SW 1271 (cell line): Measurements from ENCODE around the gene SUMF1.
A peak's percentile ranks its signal among the peaks of the same experiment; 100 is the strongest.
"Not testable (repeated sequence)": the region's sequence is repeated elsewhere in the genome, so short reads cannot be mapped to it uniquely, and the experiment has no call there.

Experiments used
- DNase-seq, 2 experiments: peaks; one replicate each; lab custom pipeline; 2025; lab: John Stamatoyannopoulos, UW

Gene SUMF1

DNA sequence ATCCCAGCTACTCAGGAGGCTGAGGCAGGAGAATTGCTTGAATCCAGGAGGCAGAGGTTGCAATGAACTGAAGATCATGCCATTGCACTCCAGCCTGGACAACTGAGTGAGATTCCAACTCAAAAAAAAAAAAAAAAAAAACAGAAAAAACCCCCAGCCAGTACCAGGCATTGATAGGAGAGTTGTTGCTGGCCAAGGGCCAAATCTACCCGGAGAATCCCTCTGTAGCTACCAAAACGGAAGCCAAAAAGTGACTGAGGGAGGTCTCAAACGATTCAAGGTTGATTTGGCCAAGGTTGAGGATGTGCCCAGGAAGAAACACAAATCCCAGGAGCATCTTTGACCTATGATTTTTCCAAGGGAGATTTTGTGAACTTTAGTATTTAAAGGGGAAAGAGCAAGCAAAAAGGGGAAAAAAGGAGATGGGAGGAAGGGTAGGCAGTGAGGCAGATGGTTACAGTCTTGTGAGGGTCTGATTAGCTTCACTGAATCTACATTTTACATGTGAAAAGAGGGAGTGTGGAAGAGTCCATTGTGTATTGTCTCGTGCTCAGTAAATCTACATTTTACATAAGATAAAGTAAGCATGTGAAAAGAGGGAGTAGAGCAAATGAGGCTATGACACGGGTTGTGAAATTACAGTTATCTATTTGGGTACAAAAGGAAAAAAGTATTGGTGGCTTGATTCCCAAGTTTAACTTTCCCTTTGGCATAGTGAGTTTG is 131.1 kb downstream of the SUMF1 start:
- no peak for DNase-seq

DNA sequence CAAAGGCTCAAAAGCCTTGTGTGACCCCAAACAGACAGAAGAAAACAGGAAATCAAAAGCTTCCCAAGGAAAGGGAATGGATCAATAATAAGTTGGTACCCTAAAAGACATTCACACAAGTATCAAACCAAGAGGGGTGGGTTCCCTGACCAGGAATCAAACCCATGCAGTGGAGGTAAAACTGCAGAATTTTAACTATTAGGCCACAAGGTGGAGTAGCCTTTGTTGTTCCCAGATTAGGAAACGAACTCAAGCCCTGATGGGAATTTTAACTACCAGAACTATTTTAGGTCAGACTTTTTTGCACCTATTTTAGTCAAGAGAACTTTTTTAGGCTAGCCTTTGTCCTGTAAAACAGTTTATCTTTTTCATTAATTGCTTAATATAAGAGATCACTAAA is 132.5 kb downstream of the SUMF1 start:
- DNase-seq: no peak

DNA sequence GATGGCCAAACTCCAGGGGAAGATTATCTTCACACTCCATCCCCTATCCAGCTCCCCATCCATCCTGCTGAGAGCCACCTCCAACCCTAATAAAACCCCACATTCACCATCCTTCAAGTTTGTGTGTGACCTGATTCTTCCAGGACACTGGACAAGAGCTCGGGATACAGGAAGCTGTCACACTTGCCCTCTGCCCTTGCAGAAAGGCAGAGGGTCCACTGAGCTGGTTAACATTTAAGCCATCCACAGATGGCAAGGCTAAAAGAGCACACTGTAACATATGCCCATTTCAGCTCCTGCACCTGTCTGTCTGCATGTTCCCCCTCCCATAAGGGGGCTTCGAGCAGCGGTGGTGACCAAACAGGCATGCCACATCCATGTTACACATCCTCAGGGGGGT is 134.1 kb downstream of the SUMF1 start:
- no peak for DNase-seq

DNA sequence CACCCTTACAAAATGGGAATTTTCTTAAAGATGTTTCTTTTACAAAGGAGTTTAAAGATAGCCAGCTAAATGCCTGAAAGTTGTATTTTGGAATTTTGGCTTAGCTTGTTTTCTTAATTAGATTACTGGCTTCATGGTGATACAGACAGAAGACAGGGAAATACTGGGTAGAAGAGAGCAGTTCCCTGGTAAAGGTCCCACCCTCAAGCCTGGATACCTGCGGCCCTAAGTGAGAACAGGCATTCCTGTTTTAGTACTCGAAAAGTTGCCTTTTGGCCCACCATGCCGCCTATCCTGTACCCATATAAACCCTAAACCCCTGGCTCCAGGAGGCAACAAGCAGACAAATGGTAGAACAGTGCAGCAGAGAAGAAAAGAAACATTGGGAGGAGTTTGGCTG is 134.5 kb downstream of the SUMF1 start:
- no peak for DNase-seq

DNA sequence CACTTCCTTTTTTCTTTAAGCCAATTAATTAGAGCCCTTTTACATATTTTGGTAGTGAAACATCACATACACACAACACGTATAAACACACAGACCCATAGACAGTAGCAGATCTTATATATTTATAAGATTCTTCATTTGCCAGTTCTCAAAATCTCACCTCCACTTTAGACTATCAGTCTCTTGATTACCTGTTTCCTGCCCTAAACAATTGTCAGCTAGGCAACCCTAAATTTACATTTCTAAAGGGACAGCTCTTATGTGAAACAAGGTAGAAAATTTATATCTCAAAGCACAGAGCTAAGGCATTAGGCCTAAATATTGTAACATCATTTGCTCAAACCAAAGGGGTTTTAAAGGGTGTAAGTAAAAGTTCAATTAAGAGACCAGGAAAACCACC is 135.0 kb downstream of the SUMF1 start:
- DNase-seq: no peak

DNA sequence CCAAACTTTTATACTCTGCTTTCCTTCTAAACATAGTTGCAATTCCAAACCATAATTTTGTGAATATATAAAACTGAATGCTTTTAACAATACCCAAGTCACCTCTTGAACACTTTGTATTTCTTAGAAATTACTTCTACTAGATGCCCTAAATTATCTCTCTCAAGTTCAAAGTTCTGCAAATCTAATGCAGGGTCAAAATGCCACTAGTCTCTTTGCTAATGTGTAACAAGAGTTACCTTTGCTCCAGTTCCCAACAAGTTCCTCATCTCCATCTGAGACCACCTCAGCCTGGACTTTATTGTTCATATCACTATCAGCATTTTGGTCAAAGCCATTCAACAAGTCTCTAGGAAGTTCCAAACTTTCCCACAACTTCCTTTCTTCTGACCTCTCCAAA is 137.3 kb downstream of the SUMF1 start:
- not testable (repeated sequence) for DNase-seq

DNA sequence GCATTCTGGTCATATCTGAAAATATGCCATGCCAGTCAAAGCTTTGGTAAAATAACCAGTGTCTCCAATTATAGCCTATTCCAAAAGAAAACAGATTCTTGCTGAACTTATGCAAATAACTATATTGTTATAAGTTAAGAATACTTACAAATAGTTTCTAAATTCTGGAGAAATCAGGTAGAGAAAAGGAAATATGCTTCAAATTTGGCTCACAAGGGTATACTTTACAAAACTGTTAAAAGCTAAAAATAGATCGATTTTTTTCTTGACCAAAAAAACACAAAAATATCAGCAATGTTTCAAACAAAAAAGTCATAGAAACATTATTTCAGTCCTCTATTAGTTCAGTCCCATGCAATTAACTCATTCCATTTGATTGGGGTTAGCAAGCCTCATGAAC is 140.2 kb downstream of the SUMF1 start:
- no peak for DNase-seq

DNA sequence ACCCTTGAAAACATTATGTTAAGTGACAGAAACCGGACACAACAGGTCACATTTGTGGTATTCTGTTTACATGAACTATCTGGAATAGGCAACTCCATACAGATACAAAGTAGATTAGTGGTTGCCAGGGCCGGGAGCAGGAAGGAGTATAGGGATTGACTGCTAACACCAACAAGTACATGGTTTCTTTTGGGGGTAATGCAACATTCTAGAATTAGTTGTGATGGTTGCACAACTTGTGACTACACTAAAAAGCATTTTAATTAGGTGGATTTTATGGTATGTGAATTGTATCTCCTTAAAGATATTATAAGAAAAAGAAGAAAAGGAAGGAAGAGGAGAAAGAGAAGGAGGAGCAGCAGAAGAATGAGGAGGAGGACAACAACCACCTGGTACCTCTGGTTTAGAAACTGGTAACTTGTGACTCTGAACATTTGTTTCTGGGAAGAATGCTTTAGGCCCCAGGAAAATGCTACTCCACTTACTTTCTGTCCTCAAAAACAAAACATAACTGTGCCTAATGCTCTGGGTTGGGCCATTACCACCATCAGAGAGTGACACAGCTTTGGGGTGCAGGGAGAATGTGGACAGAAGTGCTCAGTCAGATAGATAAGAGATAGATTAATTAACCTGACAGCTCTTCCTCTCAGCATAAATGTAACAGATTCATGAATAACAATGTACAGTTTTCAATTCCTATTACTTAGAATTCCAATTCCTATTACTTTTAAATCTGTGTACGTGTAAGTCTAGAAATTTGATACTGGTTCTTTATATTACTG is 143.6 kb downstream of the SUMF1 start:
- no peak for DNase-seq

DNA sequence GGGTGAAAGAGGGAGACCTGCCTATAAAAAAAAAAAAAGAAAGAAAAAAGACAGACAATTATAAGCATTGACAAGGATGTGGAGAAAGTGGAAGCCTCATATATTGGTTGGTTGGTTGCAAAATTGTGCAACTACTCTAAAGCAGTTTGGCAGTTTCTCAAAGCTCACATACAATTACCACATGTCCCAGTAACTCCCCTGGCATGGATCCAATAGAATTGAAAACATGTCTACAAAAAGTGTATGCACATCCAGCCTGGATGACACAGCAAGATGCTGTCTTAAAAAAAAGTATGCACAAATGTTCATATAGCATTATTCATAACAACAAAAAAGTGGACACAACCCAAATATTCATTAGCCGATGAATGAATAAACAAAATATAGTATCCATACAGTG is 144.4 kb downstream of the SUMF1 start:
- DNase-seq: no peak

DNA sequence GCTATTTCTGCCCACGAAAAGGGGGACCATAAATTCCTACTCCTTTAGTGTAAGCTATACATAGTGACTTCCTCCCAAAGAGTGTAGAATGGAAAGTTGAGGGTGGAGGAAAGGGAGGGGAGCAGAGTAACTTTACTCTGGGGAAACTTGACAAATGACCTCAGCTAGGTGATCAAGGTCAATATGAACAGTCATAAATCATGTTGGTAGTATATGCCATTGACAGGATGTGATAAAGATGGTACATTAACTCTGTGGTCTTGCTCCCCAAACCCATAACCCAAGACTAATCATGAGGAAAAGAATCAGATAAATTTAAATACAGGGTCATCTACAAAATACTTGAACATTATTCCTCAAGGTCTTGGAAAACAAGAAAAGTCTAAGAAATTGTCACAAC is 145.3 kb downstream of the SUMF1 start:
- DNase-seq: no peak

DNA sequence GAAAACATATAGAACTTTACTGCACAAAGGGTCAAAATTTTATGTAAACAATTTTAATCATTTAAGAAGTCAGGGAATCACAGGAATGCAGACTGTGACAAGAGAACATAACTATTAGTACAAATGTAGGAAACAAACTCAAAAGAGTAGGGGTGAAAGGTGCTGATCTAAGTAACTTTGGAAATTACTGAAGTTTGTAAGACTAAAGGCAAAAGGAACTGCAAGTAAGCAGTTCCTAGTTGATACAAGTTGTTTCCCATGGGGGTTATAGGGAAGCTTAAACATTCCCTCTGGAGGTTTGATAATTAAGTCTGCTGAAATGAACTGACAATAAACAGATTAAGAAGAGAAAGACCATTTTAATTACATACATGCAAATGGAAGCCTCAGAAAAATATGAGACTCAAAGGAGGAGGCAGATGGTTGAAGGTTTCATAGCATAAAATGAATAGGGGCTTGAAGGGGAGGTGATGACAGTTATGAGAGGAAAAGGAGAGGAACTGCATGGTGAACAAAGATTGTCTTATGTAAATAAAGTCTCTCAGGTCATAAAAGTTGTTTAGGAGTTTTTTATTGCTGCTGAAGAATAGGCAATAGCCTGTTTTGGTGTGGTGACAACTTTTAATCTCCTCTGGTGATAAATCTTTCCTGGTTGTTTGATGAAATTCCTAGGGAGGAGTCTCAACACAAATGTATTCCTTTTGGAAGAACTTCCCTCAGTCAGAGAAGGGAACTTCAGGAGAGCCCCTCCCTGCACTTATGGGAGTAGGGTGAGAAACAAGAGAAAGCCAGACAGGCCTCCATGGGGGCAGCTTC is 146.8 kb downstream of the SUMF1 start:
- DNase-seq: no peak

DNA sequence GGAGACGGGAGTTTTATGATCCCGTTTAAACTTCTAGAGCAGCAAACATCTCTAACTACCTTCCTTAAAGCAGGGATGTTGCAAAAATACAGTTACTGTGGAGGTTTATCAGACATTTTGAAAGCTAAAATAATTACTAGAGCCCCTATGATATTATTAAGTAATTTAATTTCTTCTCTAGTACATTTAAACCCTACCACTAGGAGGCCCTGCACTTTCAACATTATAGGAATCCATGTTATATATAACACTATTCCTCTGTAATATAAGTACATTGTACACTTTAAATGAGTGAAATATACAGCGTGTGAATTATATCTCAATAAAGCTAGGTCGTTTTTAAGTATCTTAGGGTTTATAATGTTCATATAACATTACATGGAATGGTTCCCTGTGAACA is 152.4 kb downstream of the SUMF1 start:
- peak in 1 of 2 experiments; percentile 28 for DNase-seq

DNA sequence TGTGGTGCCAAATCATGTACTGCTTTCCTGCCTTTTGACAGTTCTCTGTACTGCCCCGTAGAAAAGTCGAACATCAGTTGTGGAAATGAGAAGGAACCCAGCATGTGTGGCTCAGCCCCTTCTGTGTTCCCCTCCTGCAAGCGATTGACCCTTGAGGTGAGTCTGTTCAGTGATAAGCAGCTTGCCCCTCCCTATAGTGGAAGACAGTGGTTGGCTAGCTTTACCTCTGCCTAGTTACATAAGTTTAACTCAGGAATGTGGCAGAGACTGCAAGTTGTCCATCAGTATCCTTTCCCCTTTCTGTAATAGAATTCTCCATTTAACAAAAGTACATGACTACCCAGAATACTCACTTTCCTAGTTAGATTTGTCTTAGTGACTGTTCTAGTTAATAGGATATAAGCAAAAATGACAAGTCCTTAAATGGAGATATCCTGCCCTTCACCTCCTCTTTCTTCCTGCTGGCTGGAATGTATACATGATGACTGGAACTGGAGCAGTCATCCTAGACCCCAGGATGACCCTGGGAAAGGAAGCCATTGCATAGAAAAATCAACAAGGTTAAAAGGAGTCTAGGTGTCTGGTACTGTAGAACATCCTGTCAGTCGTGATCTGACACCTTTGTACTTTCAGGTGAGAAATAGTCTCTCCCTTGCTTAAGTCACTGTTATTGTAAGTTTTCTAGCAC is 153.3 kb downstream of the SUMF1 start:
- no peak for DNase-seq

DNA sequence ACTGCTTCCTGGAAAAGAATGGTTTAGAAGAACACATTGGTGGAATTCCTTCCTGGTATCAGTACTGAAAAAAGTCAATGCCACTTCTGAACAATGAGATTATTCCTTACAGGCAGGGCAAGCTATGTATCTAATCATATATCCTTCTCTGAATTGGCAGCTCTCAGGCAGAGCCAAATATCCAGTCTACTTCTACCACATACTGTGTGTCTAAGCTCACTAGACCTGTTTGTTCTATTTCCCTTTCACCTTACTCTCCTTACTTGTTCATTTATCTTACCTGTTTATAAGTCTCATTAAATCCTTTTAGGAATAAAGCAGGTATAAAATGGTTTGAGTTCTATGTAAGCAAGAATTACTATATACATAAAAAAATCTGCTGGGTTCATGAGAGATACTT is 155.6 kb downstream of the SUMF1 start:
- no peak for DNase-seq
